Endothelial cell of umbilical vein (primary cell): ENCODE measurements around the gene UTS2R.

Experiments
- CTCF ChIP-seq, 2 donors: IDR thresholded peaks; 1 replicate in 1 of 2; 2 replicates in 1 of 2; pipeline ENCODE4 v1.5.1; 2011; ENCODE audit warnings: low read length in 2 of 2, mild to moderate bottlenecking in 2 of 2, moderate library complexity in 2 of 2, control low read depth in 1 of 2, inconsistent platforms in 1 of 2, low read depth in 1 of 2; ENCODE audit not compliant: insufficient read depth in 1 of 2; ENCODE audit errors: extremely low read depth in 1 of 2
- POLR2A ChIP-seq: IDR thresholded peaks from 2 replicates; pipeline ENCODE4 v1.6.1; 2012; ENCODE audit warnings: low read depth, mild to moderate bottlenecking, control low read depth, low read length

GRCh38 chr17:82387705-82388106 is 16.1 kb downstream of the UTS2R start:
- no peak for TF ChIP-seq POLR2A
- no peak for TF ChIP-seq CTCF (IDR thresholded peaks at IDR 0.05; ENCODE audit: extremely low read depth in 1 of 2, insufficient read depth in 1 of 2, low read depth in 1 of 2, low read length in 2 of 2)
